Measurements from ENCODE around the gene HNRNPA2B1. TPM values are rescaled to one million over a fixed set of nuclear protein-coding genes. Genes with fewer than 3 reads are reported as not detected.

HNRNPA2B1 gene
- total RNA-seq, 2 donors from 2014 or later = 824 to 1,096 TPM

DNA sequence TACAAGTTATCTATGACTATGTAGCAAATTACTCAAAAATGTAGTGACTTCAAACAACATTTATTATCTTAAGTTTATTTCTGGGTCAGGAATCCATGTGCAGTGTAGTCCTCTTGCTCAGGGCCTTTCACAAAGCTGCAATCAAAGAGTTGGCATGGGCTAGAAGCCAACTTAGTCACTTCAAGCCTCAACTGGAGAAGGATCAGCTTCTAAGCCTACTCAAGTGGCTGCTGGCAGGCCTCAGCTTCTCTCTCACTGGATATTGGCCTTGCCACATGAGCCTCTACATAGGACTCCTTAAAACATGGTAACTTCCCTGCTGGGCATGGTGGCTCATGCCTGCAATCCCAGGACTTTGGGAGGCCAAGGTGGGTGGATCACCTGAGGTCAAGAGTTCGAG, 53.5 kb downstream of the HNRNPA2B1 start:
- peaks cover 14 to 16% of the 10 kb centered on the region in 2 donors for H3K4me1 Mint-ChIP-seq (ENCODE audit: low read depth in 2 of 2)
- no peak overlapping the region for H3K27ac Mint-ChIP-seq
- no peak for DNase-seq (ENCODE audit: low spot score)
- no peak overlapping the region for H3K4me3 Mint-ChIP-seq
- peaks cover 11 to 17% of the 10 kb centered on the region in 2 donors for H3K27me3 Mint-ChIP-seq
- no peak for ATAC-seq
- no peaks in the 10 kb centered on the region for H3K36me3 Mint-ChIP-seq
- H3K9me3 Mint-ChIP-seq = no peaks in the 10 kb centered on the region

DNA sequence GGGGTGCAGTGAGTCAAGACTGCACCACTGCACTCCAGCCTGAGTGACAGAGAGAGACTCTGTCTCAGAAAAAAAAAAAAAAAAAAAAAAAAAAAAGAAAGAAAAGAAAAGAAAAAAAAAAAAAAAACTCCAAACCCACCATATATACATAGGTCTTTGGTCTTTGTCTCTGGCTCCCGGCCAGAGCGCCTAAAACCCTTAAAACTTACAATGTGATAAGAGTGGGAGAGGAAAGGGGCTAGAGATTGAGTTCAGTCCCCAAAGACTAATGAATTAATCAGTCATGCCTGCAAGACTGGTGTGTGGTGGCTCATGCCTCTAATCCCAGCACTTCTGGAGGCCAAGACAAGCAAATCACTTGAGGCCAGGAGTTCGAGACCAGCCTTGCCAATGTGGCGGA, 55.3 kb downstream of the HNRNPA2B1 start:
- Mint-ChIP-seq H3K36me3 (no peaks in the 10 kb centered on the region), H3K9me3 (no peaks in the 10 kb centered on the region), H3K4me3 (no peak overlapping the region), H3K4me1 (ENCODE audit: low read depth in 2 of 2) (no peaks in the 10 kb centered on the region), H3K27me3 (peaks cover 11 to 17% of the 10 kb centered on the region in 2 donors), H3K27ac (no peak overlapping the region)
- DNase-seq (ENCODE audit: low spot score) (no peak), ATAC-seq (no peak)

DNA sequence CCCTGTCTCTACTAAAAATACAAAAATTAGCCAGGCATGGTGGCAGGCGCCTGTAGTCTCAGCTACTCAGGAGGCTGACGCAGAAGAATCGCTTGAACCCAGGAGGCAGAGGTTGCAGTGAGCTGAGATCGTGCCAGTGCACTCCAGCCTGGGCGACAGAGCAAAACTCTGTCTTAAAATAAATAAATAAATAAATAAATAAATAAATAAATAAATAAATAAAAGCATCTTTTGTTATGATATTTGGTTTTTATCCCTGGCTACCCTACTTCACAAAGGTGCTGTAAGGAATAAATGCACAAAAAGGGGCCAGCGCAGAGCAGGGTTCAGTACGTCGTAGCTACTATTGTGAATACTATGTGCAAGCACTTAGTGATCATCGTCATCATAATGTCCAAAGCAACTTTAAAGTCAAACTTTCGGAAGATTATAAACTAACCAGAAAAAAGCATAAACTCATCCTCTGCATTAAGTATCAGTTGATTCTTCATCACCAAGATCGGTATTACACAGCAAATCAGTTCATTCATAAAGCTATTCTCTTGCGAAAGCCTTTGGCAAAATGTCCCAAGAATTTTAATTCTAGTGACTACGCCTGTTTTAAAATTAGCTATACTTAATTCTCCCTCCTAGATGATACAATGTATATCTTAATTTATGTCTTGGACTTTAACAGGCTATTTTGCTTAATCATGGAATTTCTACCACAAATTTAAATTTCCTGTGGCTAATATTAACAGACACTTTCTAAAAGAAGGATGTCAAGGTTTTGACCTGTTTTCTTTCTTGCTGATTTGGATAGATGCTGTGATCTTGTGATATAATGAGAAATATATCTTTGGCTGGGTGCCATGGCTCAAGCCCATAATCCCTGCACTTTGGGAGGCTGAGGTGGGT, 56.1 kb downstream of the HNRNPA2B1 start:
- Mint-ChIP-seq H3K4me1 (ENCODE audit: low read depth in 2 of 2) (no peaks in the 10 kb centered on the region), H3K36me3 (no peaks in the 10 kb centered on the region), H3K27me3 (peaks cover 11 to 17% of the 10 kb centered on the region in 2 donors), H3K27ac (no peak overlapping the region), H3K4me3 (no peak overlapping the region), H3K9me3 (no peaks in the 10 kb centered on the region)
- DNase-seq (ENCODE audit: low spot score) (no peak), ATAC-seq (no peak)

DNA sequence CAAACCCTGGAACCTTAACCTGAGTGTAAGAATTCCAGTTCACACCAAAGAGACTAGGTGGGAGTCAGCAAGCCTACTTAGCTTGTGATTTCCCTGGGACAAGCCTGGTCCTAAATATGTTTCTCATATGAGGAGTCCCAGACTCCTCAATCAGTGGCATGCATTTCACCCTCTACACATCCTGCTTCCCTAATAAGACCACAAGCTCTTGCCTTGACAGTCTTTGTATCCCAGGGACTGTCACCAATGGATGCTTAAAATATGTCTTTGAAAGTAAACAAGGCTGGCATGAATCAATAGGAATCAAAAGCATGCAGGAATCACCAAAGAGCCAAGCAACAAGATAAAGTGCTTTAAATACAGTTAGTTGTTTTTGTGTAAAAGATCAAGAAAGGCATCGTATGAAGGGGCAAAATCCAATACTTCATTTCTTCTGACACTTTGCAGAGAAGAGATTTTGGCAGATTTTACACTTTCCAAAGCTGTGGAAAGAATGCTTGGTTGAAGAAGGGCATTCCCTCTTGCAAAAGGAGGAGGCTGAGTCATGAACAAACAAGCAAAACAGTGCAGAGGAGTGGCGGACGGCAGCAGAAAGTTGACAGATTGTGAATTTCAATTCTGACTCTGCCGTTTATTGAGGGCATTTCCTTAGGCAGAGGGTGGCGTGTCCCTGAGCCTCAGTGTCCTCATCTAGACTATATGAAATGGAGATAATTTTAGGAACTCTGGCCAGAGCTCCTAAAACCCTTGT, 57.1 kb downstream of the HNRNPA2B1 start:
- DNase-seq (ENCODE audit: low spot score) = no peak
- Mint-ChIP-seq H3K27me3 (peaks cover 11 to 17% of the 10 kb centered on the region in 2 donors), H3K9me3 (no peaks in the 10 kb centered on the region), H3K4me1 (ENCODE audit: low read depth in 2 of 2) (no peaks in the 10 kb centered on the region), H3K27ac (no peak overlapping the region), H3K4me3 (no peak overlapping the region), H3K36me3 (no peaks in the 10 kb centered on the region)
- ATAC-seq = no peak

DNA sequence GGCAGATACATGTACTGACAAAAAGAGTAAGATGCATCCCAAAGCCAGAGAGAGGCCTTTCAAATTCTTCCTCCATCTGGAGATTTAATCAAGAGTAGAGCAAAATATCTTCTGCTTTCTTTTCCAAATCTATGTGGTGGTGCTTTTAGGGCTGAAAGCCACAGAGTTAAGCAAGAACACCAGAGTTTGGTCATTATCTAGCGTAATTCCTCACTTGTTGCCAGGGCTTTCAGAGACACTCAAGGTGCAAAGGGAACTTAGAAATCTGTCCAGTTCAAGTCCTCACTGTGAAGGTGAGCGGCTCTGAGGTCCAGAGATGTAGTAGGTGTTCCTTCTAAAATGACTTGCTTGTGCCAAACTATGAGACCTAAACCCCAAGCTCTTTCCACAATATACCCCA, 59.5 kb downstream of the HNRNPA2B1 start:
- Mint-ChIP-seq H3K27ac (no peak overlapping the region), H3K36me3 (no peaks in the 10 kb centered on the region), H3K4me3 (no peak overlapping the region), H3K4me1 (ENCODE audit: low read depth in 2 of 2) (no peaks in the 10 kb centered on the region), H3K27me3 (peaks cover 11 to 17% of the 10 kb centered on the region in 2 donors), H3K9me3 (no peaks in the 10 kb centered on the region)
- DNase-seq (ENCODE audit: low spot score) = no peak
- no peak for ATAC-seq

DNA sequence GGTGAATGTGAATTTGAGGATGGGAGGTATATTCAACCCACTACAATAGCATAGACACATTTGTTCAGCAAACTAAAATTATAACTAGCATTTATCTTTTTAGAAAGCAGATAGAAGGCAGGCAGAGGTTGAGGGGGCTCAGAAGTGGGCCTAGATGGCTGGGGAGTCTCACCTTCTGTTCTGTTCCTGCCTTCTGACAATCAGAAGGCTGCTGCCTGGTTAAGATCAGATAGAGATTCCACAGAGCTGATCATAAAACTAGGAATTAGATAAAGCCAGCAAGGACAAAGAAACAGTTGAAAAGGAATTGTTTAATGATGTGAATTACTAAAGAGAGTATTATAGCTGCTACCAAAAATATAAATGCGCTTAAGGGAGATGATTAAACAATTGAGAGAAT, 60.2 kb downstream of the HNRNPA2B1 start:
- ATAC-seq = no peak
- Mint-ChIP-seq H3K9me3 (no peaks in the 10 kb centered on the region), H3K27me3 (peaks cover 11 to 17% of the 10 kb centered on the region in 2 donors), H3K4me1 (ENCODE audit: low read depth in 2 of 2) (no peaks in the 10 kb centered on the region), H3K4me3 (no peak overlapping the region), H3K36me3 (no peaks in the 10 kb centered on the region), H3K27ac (no peak overlapping the region)
- no peak for DNase-seq (ENCODE audit: low spot score)

Other genes with a start within 250 kb of the HNRNPA2B1 start
- 10 to 100 TPM; 21.3 to 29.1 TPM for gene NFE2L3, start 48.5 kb downstream of the HNRNPA2B1 start, total RNA-seq
- gene CBX3, start 999 bp upstream of the HNRNPA2B1 start, total RNA-seq = 100 to 1,000 TPM; 184 to 218 TPM
- gene SNX10, start 91.1 kb upstream of the HNRNPA2B1 start, total RNA-seq = 10 to 100 TPM; 47.2 to 81.7 TPM

All from natural killer cell treated with Interleukin-12 subunit alpha and Interleukin-12 subunit beta and Interleukin-15 and Interleukin-18, amount 100 ng/mL, for 72 hours (primary cell).